ENCODE results near the gene AP2A1.

Gene AP2A1

GRCh38 chr19:49739098-49739497, 27.7 kb upstream of the AP2A1 start:
- no peak for DNase-seq (ENCODE audit: extremely low read depth, low read depth)
- TF ChIP-seq, protein P1, sequence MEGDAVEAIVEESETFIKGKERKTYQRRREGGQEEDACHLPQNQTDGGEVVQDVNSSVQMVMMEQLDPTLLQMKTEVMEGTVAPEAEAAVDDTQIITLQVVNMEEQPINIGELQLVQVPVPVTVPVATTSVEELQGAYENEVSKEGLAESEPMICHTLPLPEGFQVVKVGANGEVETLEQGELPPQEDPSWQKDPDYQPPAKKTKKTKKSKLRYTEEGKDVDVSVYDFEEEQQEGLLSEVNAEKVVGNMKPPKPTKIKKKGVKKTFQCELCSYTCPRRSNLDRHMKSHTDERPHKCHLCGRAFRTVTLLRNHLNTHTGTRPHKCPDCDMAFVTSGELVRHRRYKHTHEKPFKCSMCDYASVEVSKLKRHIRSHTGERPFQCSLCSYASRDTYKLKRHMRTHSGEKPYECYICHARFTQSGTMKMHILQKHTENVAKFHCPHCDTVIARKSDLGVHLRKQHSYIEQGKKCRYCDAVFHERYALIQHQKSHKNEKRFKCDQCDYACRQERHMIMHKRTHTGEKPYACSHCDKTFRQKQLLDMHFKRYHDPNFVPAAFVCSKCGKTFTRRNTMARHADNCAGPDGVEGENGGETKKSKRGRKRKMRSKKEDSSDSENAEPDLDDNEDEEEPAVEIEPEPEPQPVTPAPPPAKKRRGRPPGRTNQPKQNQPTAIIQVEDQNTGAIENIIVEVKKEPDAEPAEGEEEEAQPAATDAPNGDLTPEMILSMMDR (IDR thresholded peaks at IDR 0.05; ENCODE audit: low read depth, low read length, missing control alignments): no peak
- H3K4me3 ChIP-seq (replicated peaks; ENCODE audit: low read depth, low read length): no peak overlapping the region

DNA sequence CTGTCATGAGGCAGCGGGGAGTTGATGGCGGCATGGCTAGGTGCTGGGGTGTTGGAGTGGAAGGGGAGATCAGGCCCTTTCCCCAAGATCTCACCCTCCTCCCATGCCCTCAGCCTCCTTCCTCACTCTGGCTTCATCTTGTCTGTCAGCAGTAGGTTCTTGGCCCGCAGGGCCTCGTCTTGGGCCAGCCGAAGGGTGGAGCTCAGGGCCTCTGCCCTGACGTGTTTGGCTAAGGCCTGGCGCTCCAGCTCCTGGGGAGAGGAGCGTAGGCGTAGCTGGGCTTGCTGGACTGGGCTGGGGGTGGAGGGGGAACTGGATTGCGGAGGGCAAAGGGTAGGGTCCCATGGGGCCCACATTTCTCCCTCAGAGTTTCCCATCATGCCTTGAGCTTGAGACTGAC, 26.9 kb upstream of the AP2A1 start:
- no peak overlapping the region for H3K4me3 ChIP-seq (replicated peaks; ENCODE audit: low read depth, low read length)
- TF ChIP-seq, protein P1 (IDR thresholded peaks at IDR 0.05; ENCODE audit: low read depth, low read length, missing control alignments): no peak
- DNase-seq (ENCODE audit: extremely low read depth, low read depth): no peak

DNA sequence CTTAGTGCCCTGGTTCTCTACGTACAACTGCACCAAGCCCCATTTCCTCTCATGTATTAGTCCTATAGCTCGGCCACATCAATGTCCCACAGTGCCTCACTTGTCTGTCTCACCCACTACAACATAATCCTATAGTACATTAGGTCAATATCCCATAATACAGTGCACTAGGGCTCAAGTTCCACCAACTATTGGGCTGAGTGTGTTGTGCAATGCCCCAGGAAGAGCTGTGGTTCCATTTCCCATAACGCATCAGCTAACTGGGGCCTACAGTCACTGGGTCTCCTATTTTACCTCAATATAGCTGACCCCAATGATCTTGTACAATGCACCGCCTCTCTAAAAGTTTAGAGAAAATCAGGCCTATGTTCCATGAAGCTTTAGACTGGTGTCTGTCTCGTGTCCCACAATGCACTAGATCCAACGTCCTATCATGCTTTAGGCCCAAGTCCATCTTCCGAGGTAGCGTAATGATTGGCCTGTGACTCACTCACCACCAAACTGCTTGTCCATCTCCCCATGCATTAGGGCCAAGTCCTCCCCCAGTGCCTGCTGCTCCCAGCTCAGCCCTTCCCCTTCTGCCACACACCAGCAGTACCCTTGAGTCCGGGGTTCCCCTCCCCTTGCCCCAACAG, 25.5 kb upstream of the AP2A1 start:
- TF ChIP-seq, protein P1 (IDR thresholded peaks at IDR 0.05; ENCODE audit: low read depth, low read length, missing control alignments): no peak
- H3K4me3 ChIP-seq (replicated peaks; ENCODE audit: low read depth, low read length): no peak overlapping the region
- no peak for DNase-seq (ENCODE audit: extremely low read depth, low read depth)

- TF ChIP-seq, protein P1 (IDR thresholded peaks at IDR 0.05; ENCODE audit: low read depth, low read length, missing control alignments): no peak
- DNase-seq (ENCODE audit: extremely low read depth, low read depth): no peak
- no peak overlapping the region for H3K4me3 ChIP-seq (replicated peaks; ENCODE audit: low read depth, low read length)
These were observed 21.8 kb upstream of the AP2A1 start for GRCh38 chr19:49744946-49745381.

GRCh38 chr19:49746206-49746958, 20.4 kb upstream of the AP2A1 start:
- no peak for DNase-seq (ENCODE audit: extremely low read depth, low read depth)
- H3K4me3 ChIP-seq (replicated peaks; ENCODE audit: low read depth, low read length): no peak overlapping the region
- TF ChIP-seq, protein P1 (IDR thresholded peaks at IDR 0.05; ENCODE audit: low read depth, low read length, missing control alignments): no peak

GRCh38 chr19:49749055-49749716, 17.6 kb upstream of the AP2A1 start:
- no peak overlapping the region for H3K4me3 ChIP-seq (replicated peaks; ENCODE audit: low read depth, low read length)
- DNase-seq (ENCODE audit: extremely low read depth, low read depth): no peak
- TF ChIP-seq, protein P1 (IDR thresholded peaks at IDR 0.05; ENCODE audit: low read depth, low read length, missing control alignments): no peak

All from HFF-Myc (cell line).